BLaER1 (cell line): Measurements from ENCODE around the gene CPLX4.

ENCODE experiments used
- H3K27ac ChIP-seq: shearing (Covaris generic); formaldehyde crosslinking; 2 replicates; pipeline ENCODE4 v1.8.1; 2022
- H3K27me3 ChIP-seq: shearing (Covaris generic); formaldehyde crosslinking; 2 replicates; pipeline ENCODE4 v1.8.1; 2022
- H3K36me3 ChIP-seq: shearing (Covaris generic); formaldehyde crosslinking; 2 replicates; pipeline ENCODE4 v1.8.1; 2022
- H3K4me1 ChIP-seq: shearing (Covaris generic); formaldehyde crosslinking; 2 replicates; pipeline ENCODE4 v1.8.1; 2022
- H3K4me2 ChIP-seq: shearing (Covaris generic); formaldehyde crosslinking; 2 replicates; pipeline ENCODE4 v1.8.1; 2022
- H3K4me3 ChIP-seq: shearing (Covaris generic); formaldehyde crosslinking; 2 replicates; pipeline ENCODE4 v1.8.1; 2022
- H3K9ac ChIP-seq: shearing (Covaris generic); formaldehyde crosslinking; 2 replicates; pipeline ENCODE4 v1.8.1; 2022
- H3K9me3 ChIP-seq: shearing (Covaris generic); formaldehyde crosslinking; 2 replicates; pipeline ENCODE4 v1.8.1; 2022
- H4K20me1 ChIP-seq: shearing (Covaris generic); formaldehyde crosslinking; 2 replicates; pipeline ENCODE4 v1.8.1; 2022
- Cebpa-rat ChIP-seq: shearing (Covaris generic); IDR thresholded peaks from 2 replicates; pipeline ENCODE4 v1.8.1; 2022

The CPLX4 gene

GRCh38 chr18:59318460-59319050, at the start of gene CPLX4:
TSS of gene CPLX4 (minus strand) at chr18:59318649. CDS start at chr18:59318462, 187 bp downstream.
- Histone ChIP-seq H3K36me3 (no peaks in the 10 kb centered on the region), H3K27ac (no peak within 1 kb of the TSS), H3K9me3 (no peaks in the 10 kb centered on the region), H3K27me3 (no peaks in the 10 kb centered on the region), H4K20me1 (no peaks in the 10 kb centered on the region), H3K4me2 (no peak within 1 kb of the TSS), H3K9ac (no peak within 1 kb of the TSS), H3K4me3 (no peak within 1 kb of the TSS), H3K4me1 (no peaks in the 10 kb centered on the region)
- no peak for TF ChIP-seq Cebpa-rat

GRCh38 chr18:59360381-59360780, 41.9 kb upstream of the CPLX4 start:
- peaks cover 27% of the 10 kb centered on the region; the same call in 1 of the 2 replicates for H4K20me1 ChIP-seq

GRCh38 chr18:59359576-59359952, 41.1 kb upstream of the CPLX4 start:
- H3K27me3 ChIP-seq: no peaks in the 10 kb centered on the region
- no peak for TF ChIP-seq Cebpa-rat
- H3K4me2 ChIP-seq: peak overlapping the region; percentile 85
- no peak overlapping the region for H3K27ac ChIP-seq
- H3K36me3 ChIP-seq: peaks cover 16% of the 10 kb centered on the region
- peak overlapping the region; percentile 91 for H3K9ac ChIP-seq
- peak overlapping the region; percentile 95 for H3K4me3 ChIP-seq
- H4K20me1 ChIP-seq: peaks cover 30% of the 10 kb centered on the region; the same call in 1 of the 2 replicates
- H3K4me1 ChIP-seq: peaks cover 28% of the 10 kb centered on the region
- no peaks in the 10 kb centered on the region for H3K9me3 ChIP-seq

More at GRCh38 chr18:59360381-59360780, 41.9 kb upstream of the CPLX4 start:
- Histone ChIP-seq H3K27me3 (no peaks in the 10 kb centered on the region), H3K27ac (no peak overlapping the region), H3K9me3 (no peaks in the 10 kb centered on the region), H3K4me1 (peaks cover 28% of the 10 kb centered on the region), H3K36me3 (peaks cover 7% of the 10 kb centered on the region), H3K9ac (no peak overlapping the region), H3K4me3 (no peak overlapping the region), H3K4me2 (no peak overlapping the region)
- TF ChIP-seq Cebpa-rat: no peak

GRCh38 chr18:59358712-59359575, 40.5 kb upstream of the CPLX4 start, which contains the start of gene LMAN1:
TSS of gene LMAN1 (minus strand) at chr18:59359265. CDS start at chr18:59359244, 21 bp downstream.
- H3K27me3 ChIP-seq: no peaks in the 10 kb centered on the region

GRCh38 chr18:59358414-59358711, 39.9 kb upstream of the CPLX4 start:
- Histone ChIP-seq H3K4me1 (peaks cover 28% of the 10 kb centered on the region), H3K27me3 (no peaks in the 10 kb centered on the region), H3K36me3 (peaks cover 28% of the 10 kb centered on the region), H4K20me1 (peaks cover 30% of the 10 kb centered on the region; the same call in 1 of the 2 replicates), H3K4me2 (peak overlapping the region; percentile 73), H3K4me3 (peak overlapping the region; percentile 95), H3K9ac (peak overlapping the region; percentile 91), H3K27ac (peak overlapping the region; percentile 85), H3K9me3 (no peaks in the 10 kb centered on the region)
- TF ChIP-seq Cebpa-rat: no peak

More at GRCh38 chr18:59358712-59359575, 40.5 kb upstream of the CPLX4 start, which contains the start of gene LMAN1:
- Histone ChIP-seq H4K20me1 (peaks cover 30% of the 10 kb centered on the region; the same call in 1 of the 2 replicates), H3K36me3 (peaks cover 22% of the 10 kb centered on the region), H3K9me3 (no peaks in the 10 kb centered on the region), H3K4me3 (peak within 1 kb of the TSS; percentile 95), H3K4me1 (peaks cover 28% of the 10 kb centered on the region), H3K27ac (peak within 1 kb of the TSS; percentile 85), H3K4me2 (peak within 1 kb of the TSS; percentile 85), H3K9ac (peak within 1 kb of the TSS; percentile 91)
- no peak for TF ChIP-seq Cebpa-rat

GRCh38 chr18:59357928-59358327, 39.5 kb upstream of the CPLX4 start:
- peaks cover 28% of the 10 kb centered on the region for H3K4me1 ChIP-seq
- H3K27me3 ChIP-seq: no peaks in the 10 kb centered on the region
- H3K9ac ChIP-seq: peak overlapping the region; percentile 91; the same call in 1 of the 2 replicates
- H3K27ac ChIP-seq: no peak overlapping the region
- H4K20me1 ChIP-seq: peaks cover 30% of the 10 kb centered on the region; the same call in 1 of the 2 replicates
- no peaks in the 10 kb centered on the region for H3K9me3 ChIP-seq
- TF ChIP-seq Cebpa-rat: no peak
- peak overlapping the region; percentile 73 for H3K4me2 ChIP-seq
- peaks cover 32% of the 10 kb centered on the region for H3K36me3 ChIP-seq
- peak overlapping the region; percentile 95 for H3K4me3 ChIP-seq

GRCh38 chr18:59354731-59355130, 36.3 kb upstream of the CPLX4 start:
- Histone ChIP-seq H3K36me3 (peaks cover 63% of the 10 kb centered on the region), H3K4me2 (no peak overlapping the region), H3K4me3 (no peak overlapping the region), H3K9ac (no peak overlapping the region), H3K4me1 (peaks cover 25% of the 10 kb centered on the region), H3K27me3 (no peaks in the 10 kb centered on the region), H3K9me3 (no peaks in the 10 kb centered on the region), H4K20me1 (peaks cover 37% of the 10 kb centered on the region; the same call in 1 of the 2 replicates), H3K27ac (no peak overlapping the region)
- TF ChIP-seq Cebpa-rat: no peak

- no peak overlapping the region for H3K4me3 ChIP-seq
- no peak for TF ChIP-seq Cebpa-rat
- H3K9ac ChIP-seq: no peak overlapping the region
- no peaks in the 10 kb centered on the region for H3K9me3 ChIP-seq
- no peaks in the 10 kb centered on the region for H3K27me3 ChIP-seq
- H3K36me3 ChIP-seq: peaks cover 77% of the 10 kb centered on the region
- H3K4me1 ChIP-seq: peaks cover 22% of the 10 kb centered on the region
- no peak overlapping the region for H3K27ac ChIP-seq
- peaks cover 37% of the 10 kb centered on the region; the same call in 1 of the 2 replicates for H4K20me1 ChIP-seq
- H3K4me2 ChIP-seq: no peak overlapping the region
Observed at GRCh38 chr18:59353079-59353680, 34.7 kb upstream of the CPLX4 start.

GRCh38 chr18:59352250-59352855, 33.9 kb upstream of the CPLX4 start:
- Histone ChIP-seq H3K9me3 (no peaks in the 10 kb centered on the region), H3K27me3 (no peaks in the 10 kb centered on the region), H3K4me1 (peaks cover 14% of the 10 kb centered on the region), H3K4me3 (no peak overlapping the region), H4K20me1 (peaks cover 30% of the 10 kb centered on the region; the same call in 1 of the 2 replicates), H3K4me2 (no peak overlapping the region), H3K9ac (no peak overlapping the region), H3K27ac (no peak overlapping the region), H3K36me3 (peaks cover 86% of the 10 kb centered on the region)
- no peak for TF ChIP-seq Cebpa-rat
